Measurements from ENCODE around the gene ZSWIM4. TPM values are rescaled to one million over a fixed set of nuclear protein-coding genes. Genes with fewer than 3 reads are reported as not detected.

ZSWIM4 gene
- polyA plus RNA-seq, 2 of the 4 experiments (the other 2 are of a cell fraction) = 1.6 to 3.4 TPM

GRCh38 chr19:13841962-13842290 lies 46.7 kb downstream of the ZSWIM4 start (continued):
- TF ChIP-seq ELK1 (IDR thresholded peaks at IDR 0.05; ENCODE audit: low read depth, low read length) = no peak
- TF ChIP-seq MAFK (IDR thresholded peaks at IDR 0.05; ENCODE audit: partially characterized antibody) = no peak
- no peak for TF ChIP-seq HOXB5 (CRISPR knock-in tag; IDR thresholded peaks at IDR 0.05)
- no peak for TF ChIP-seq GATA3 (IDR thresholded peaks at IDR 0.05; ENCODE audit: borderline replicate concordance)

- DNase-seq (ENCODE audit: low read depth in 1 of 2, low spot score in 1 of 2) (peak in 1 of 2 experiments; percentile 82), ATAC-seq (peak; percentile 0 to 7; a peak in 3 of 6 replicates), FAIRE-seq (no peak)
- Histone ChIP-seq H3K27ac (peak overlapping the region; percentile 100), H3K4me2 (peak overlapping the region; percentile 100), H3K4me1 (peaks cover 47% of the 10 kb centered on the region), H3K9me3 (no peaks in the 10 kb centered on the region), H3K4me3 (peak overlapping the region; percentile 95)
- CTCF ChIA-PET = interaction anchor here (10.7 kb wide), 1 partner anchor 14 kb away, joined by 271 read pairs; no protein-coding TSS in a partner anchor
- WGBS (ENCODE audit: missing lambda C conversion rate) = no CpG with 5 or more reads among the region's 95 CpGs
- POLR2A ChIA-PET = interaction anchor here (1.2 to 4.2 kb wide), 3 partner anchors 11 to 47 kb away, joined by 4 to 41 read pairs (median 4); partner anchors contain the start of gene ZSWIM4
- TF ChIP-seq EP300 (IDR thresholded peaks at IDR 0.05) (no peak), ZNF302 (CRISPR knock-in tag; IDR thresholded peaks at IDR 0.05) (no peak), POLR2A (IDR thresholded peaks at IDR 0.05; ENCODE audit: low read length) (peak; percentile 81), ZSCAN20 (CRISPR knock-in tag; IDR thresholded peaks at IDR 0.05) (no peak), RAD21 (conservative IDR thresholded peaks at IDR 0.05 in 1 of 2, IDR thresholded peaks at IDR 0.05 in 1 of 2) (no peak), RFX5 (IDR thresholded peaks at IDR 0.05) (no peak), REST (IDR thresholded peaks at IDR 0.05) (no peak), MYC (IDR thresholded peaks at IDR 0.05; ENCODE audit: borderline replicate concordance, low read length) (no peak), RNF2 (IDR thresholded peaks at IDR 0.05; ENCODE audit: borderline replicate concordance, low read depth) (no peak), BHLHE40 (IDR thresholded peaks at IDR 0.05; ENCODE audit: low read depth, low read length) (no peak), CEBPB (IDR thresholded peaks at IDR 0.05) (no peak), JUN (IDR thresholded peaks at IDR 0.05) (peak; percentile 93 to 95), CBX2 (IDR thresholded peaks at IDR 0.05; ENCODE audit: borderline replicate concordance, low read depth) (no peak), EHF (CRISPR knock-in tag; IDR thresholded peaks at IDR 0.05) (no peak), NFE2L2 (conservative IDR thresholded peaks at IDR 0.05; ENCODE audit: low read length) (no peak), JUNB (IDR thresholded peaks at IDR 0.05) (no peak), MAFK (IDR thresholded peaks at IDR 0.05; ENCODE audit: partially characterized antibody) (no peak), HES2 (IDR thresholded peaks at IDR 0.05) (no peak), HOXB5 (CRISPR knock-in tag; IDR thresholded peaks at IDR 0.05) (0 out of 2 replicates have a peak, but pooled peaks have one; percentile 6), FOXS1 (CRISPR knock-in tag; IDR thresholded peaks at IDR 0.05) (no peak), KDM1A (IDR thresholded peaks at IDR 0.05; ENCODE audit: low read depth) (no peak), ELK1 (IDR thresholded peaks at IDR 0.05; ENCODE audit: low read depth, low read length) (no peak), EHMT2 (IDR thresholded peaks at IDR 0.05; ENCODE audit: low read depth) (no peak)
- TF ChIP-seq, protein P1, sequence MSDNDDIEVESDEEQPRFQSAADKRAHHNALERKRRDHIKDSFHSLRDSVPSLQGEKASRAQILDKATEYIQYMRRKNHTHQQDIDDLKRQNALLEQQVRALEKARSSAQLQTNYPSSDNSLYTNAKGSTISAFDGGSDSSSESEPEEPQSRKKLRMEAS (IDR thresholded peaks at IDR 0.05) = 0 out of 2 replicates have a peak, but pooled peaks have one; percentile 16
- TF ChIP-seq, protein P2, sequence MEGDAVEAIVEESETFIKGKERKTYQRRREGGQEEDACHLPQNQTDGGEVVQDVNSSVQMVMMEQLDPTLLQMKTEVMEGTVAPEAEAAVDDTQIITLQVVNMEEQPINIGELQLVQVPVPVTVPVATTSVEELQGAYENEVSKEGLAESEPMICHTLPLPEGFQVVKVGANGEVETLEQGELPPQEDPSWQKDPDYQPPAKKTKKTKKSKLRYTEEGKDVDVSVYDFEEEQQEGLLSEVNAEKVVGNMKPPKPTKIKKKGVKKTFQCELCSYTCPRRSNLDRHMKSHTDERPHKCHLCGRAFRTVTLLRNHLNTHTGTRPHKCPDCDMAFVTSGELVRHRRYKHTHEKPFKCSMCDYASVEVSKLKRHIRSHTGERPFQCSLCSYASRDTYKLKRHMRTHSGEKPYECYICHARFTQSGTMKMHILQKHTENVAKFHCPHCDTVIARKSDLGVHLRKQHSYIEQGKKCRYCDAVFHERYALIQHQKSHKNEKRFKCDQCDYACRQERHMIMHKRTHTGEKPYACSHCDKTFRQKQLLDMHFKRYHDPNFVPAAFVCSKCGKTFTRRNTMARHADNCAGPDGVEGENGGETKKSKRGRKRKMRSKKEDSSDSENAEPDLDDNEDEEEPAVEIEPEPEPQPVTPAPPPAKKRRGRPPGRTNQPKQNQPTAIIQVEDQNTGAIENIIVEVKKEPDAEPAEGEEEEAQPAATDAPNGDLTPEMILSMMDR (IDR thresholded peaks at IDR 0.05) = no peak
- TF ChIP-seq, protein P3, sequence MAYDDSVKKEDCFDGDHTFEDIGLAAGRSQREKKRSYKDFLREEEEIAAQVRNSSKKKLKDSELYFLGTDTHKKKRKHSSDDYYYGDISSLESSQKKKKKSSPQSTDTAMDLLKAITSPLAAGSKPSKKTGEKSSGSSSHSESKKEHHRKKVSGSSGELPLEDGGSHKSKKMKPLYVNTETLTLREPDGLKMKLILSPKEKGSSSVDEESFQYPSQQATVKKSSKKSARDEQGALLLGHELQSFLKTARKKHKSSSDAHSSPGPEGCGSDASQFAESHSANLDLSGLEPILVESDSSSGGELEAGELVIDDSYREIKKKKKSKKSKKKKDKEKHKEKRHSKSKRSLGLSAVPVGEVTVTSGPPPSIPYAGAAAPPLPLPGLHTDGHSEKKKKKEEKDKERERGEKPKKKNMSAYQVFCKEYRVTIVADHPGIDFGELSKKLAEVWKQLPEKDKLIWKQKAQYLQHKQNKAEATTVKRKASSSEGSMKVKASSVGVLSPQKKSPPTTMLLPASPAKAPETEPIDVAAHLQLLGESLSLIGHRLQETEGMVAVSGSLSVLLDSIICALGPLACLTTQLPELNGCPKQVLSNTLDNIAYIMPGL (CRISPR knock-in tag; IDR thresholded peaks at IDR 0.05; ENCODE audit: borderline replicate concordance) = no peak
These were observed 47.3 kb downstream of the ZSWIM4 start for GRCh38 chr19:13842291-13843103.

All from A549 (cell line).